Mesenchymal stem cell (in vitro differentiated cells and primary cell): Measurements from ENCODE around the gene SMPDL3B.
A peak's percentile ranks its signal among the peaks of the same experiment; 100 is the strongest.

Experiments
- DNase-seq: peaks from one replicate; pipeline ENCODE4 v3.0.0-alpha.2; 2013
- H2AFZ ChIP-seq: one replicate; pipeline ENCODE4 v1.6.1; 2013; ENCODE audit warnings: low read depth, mild to moderate bottlenecking, control low read depth, inconsistent platforms, low read length, moderate library complexity
- H2AK5ac ChIP-seq: 2 replicates; pipeline ENCODE4 v1.6.1; 2013; ENCODE audit warnings: low read length, moderate library complexity, mild to moderate bottlenecking, inconsistent platforms; ENCODE audit not compliant: severe bottlenecking
- H2BK120ac ChIP-seq: one replicate; pipeline ENCODE4 v1.6.1; 2013; ENCODE audit warnings: low read depth, mild to moderate bottlenecking, inconsistent platforms, low read length, moderate library complexity
- H2BK12ac ChIP-seq, 2 experiments: one replicate each; pipeline ENCODE4 v1.6.1; 2013; ENCODE audit warnings: inconsistent platforms in 2 of 2, low read length in 2 of 2, mild to moderate bottlenecking in 2 of 2, moderate library complexity in 2 of 2, control low read depth in 1 of 2
- H2BK15ac ChIP-seq: one replicate; pipeline ENCODE4 v1.6.1; 2013; ENCODE audit warnings: mild to moderate bottlenecking, low read depth, inconsistent platforms; ENCODE audit not compliant: poor library complexity, severe bottlenecking
- H2BK5ac ChIP-seq: 2 replicates; pipeline ENCODE4 v1.6.1; 2013; ENCODE audit warnings: low read depth, mild to moderate bottlenecking, low read length, control low read depth, inconsistent platforms; ENCODE audit not compliant: poor library complexity, severe bottlenecking
- H3K14ac ChIP-seq, 2 experiments: one replicate each; pipeline ENCODE4 v1.6.1; 2013; ENCODE audit warnings: inconsistent platforms in 2 of 2, low read length in 2 of 2, control low read depth in 1 of 2, mild to moderate bottlenecking in 1 of 2, moderate library complexity in 1 of 2
- H3K18ac ChIP-seq, 2 experiments: one replicate each; pipeline ENCODE4 v1.6.1; 2013; ENCODE audit warnings: inconsistent platforms in 2 of 2, low read length in 2 of 2, control low read depth in 1 of 2, low read depth in 1 of 2, mild to moderate bottlenecking in 1 of 2
- H3K23ac ChIP-seq, 2 experiments: one replicate each; pipeline ENCODE4 v1.6.1; 2013; ENCODE audit warnings: inconsistent platforms in 2 of 2, low read length in 2 of 2, mild to moderate bottlenecking in 2 of 2, moderate library complexity in 2 of 2, control low read depth in 1 of 2
- H3K27ac ChIP-seq: 2 replicates; pipeline ENCODE4 v1.5.1; 2013; ENCODE audit warnings: mild to moderate bottlenecking, moderate library complexity, low read length, control low read depth, inconsistent platforms; ENCODE audit not compliant: poor library complexity, severe bottlenecking
- H3K27me3 ChIP-seq, 2 experiments: 2 replicates each; pipeline versions ENCODE4 v1.6.1 to v1.7.0; 2013; ENCODE audit warnings: low read length in 2 of 2, mild to moderate bottlenecking in 2 of 2, moderate library complexity in 2 of 2, control low read depth in 1 of 2, inconsistent platforms in 1 of 2; ENCODE audit not compliant: control insufficient read depth in 1 of 2, insufficient read depth in 1 of 2
- H3K36me3 ChIP-seq, 2 experiments: 2 replicates each; pipeline versions ENCODE4 v1.6.1 to v1.7.0; 2013; ENCODE audit warnings: low read length in 2 of 2, control low read depth in 1 of 2, inconsistent platforms in 1 of 2, low read depth in 1 of 2, mild to moderate bottlenecking in 1 of 2; ENCODE audit not compliant: insufficient read depth in 2 of 2, control insufficient read depth in 1 of 2
- H3K4ac ChIP-seq, 2 experiments: one replicate each; pipeline ENCODE4 v1.6.1; 2013; ENCODE audit warnings: inconsistent platforms in 2 of 2, low read length in 2 of 2, mild to moderate bottlenecking in 2 of 2, moderate library complexity in 2 of 2, control low read depth in 1 of 2, low read depth in 1 of 2
- H3K4me1 ChIP-seq: 2 replicates; pipeline ENCODE4 v1.6.1; 2013; ENCODE audit warnings: low read depth, low read length, control low read depth; ENCODE audit not compliant: control insufficient read depth, insufficient read depth
- H3K4me2 ChIP-seq: 2 replicates; pipeline ENCODE4 v1.6.1; 2013; ENCODE audit warnings: low read length, mild to moderate bottlenecking, inconsistent platforms; ENCODE audit not compliant: poor library complexity, severe bottlenecking
- H3K4me3 ChIP-seq, 2 experiments: 2 replicates each; pipeline versions ENCODE4 v1.5.1 to v1.7.0; 2013; ENCODE audit warnings: low read length in 2 of 2, mild to moderate bottlenecking in 2 of 2, control low read depth in 1 of 2, low read depth in 1 of 2; ENCODE audit not compliant: insufficient read depth in 1 of 2
- H3K79me1 ChIP-seq: replicated peaks from 2 replicates; pipeline ENCODE4 v1.6.1; 2013; ENCODE audit warnings: mild to moderate bottlenecking, control low read depth, low read length, inconsistent platforms; ENCODE audit not compliant: poor library complexity, severe bottlenecking
- H3K9ac ChIP-seq: 2 replicates; pipeline ENCODE4 v1.7.0; 2013; ENCODE audit warnings: mild to moderate bottlenecking, low read length, moderate library complexity
- H3K9me3 ChIP-seq: 2 replicates; pipeline ENCODE4 v1.7.0; 2013; ENCODE audit warnings: mild to moderate bottlenecking, low read length; ENCODE audit not compliant: control insufficient read depth
- H4K8ac ChIP-seq: one replicate; pipeline ENCODE4 v1.6.1; 2013; ENCODE audit warnings: inconsistent platforms, mild to moderate bottlenecking, low read length, moderate library complexity
- H4K91ac ChIP-seq: one replicate; pipeline ENCODE4 v1.6.1; 2013; ENCODE audit warnings: mild to moderate bottlenecking, low read length, inconsistent platforms
- WGBS: methylation state at CpG from one replicate; pipeline ENCODE4 v1.1.7; 2013; ENCODE audit warnings: mixed read lengths; 5-methylcytosine and 5-hydroxymethylcytosine counted together

Gene SMPDL3B

DNA sequence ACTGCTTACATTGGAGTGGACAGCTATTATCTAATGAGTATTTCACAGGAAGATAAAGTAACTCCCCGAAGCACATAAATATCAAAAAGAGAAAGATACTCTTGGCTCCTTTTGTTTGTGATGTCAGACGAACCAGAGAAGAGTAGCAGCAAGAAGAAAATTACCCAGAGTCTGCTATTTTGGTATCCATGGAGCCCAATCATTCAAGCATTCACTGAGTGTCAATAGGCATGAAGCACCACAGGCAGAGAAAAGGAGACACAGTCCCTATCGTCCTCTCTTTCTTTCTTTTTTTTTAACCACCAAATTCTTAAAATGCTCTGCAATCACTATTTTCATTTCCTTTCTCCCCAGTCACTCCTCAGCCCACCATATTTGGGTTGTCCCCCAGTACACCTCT lies 40.3 kb upstream of the SMPDL3B start:
- H3K4me1 ChIP-seq, result peaks cover 1% of the 10 kb centered on the region
- no peak overlapping the region for H3K4me3 ChIP-seq
- H3K36me3 ChIP-seq, result peaks cover 24 to 72% of the 10 kb centered on the region in 2 experiments
- H3K9me3 ChIP-seq, result no peaks in the 10 kb centered on the region
- H3K14ac ChIP-seq, result no peak overlapping the region
- no peaks in the 10 kb centered on the region for H3K27me3 ChIP-seq
- H3K4ac ChIP-seq, result no peak overlapping the region
- no peak overlapping the region for H2BK12ac ChIP-seq
- no peak overlapping the region for H2AFZ ChIP-seq
- WGBS, result 93% methylated on average over 3 of the region's 3 CpGs
- DNase-seq, result no peak
- H4K91ac ChIP-seq, result no peak overlapping the region
- H2BK15ac ChIP-seq, result no peak overlapping the region
- no peak overlapping the region for H3K4me2 ChIP-seq
- H3K27ac ChIP-seq, result no peak overlapping the region
- no peak overlapping the region for H2BK120ac ChIP-seq
- no peak overlapping the region for H4K8ac ChIP-seq
- no peak overlapping the region for H3K18ac ChIP-seq
- no peak overlapping the region for H3K23ac ChIP-seq
- no peak overlapping the region for H2AK5ac ChIP-seq
- H2BK5ac ChIP-seq, result no peak overlapping the region
- H3K9ac ChIP-seq, result no peak overlapping the region
- peaks cover 3% of the 10 kb centered on the region for H3K79me1 ChIP-seq

DNA sequence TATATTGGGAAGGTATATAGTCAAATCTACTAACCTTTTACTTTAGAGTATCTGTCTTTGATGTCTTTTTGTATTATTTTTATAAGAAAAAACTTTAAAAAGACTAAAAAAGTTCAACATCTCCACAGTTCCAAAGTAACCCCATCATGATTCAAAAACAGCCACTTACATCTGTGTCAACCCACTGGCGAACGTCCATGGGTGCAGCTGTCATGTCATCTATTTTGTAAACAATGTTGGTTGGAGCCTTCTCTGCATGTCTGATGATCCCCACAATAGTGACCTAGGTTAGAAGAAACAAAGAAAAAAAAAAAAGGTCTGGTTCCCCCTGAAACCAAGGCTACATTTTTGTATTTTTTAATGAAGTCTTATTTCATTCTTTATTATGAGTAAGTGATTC lies 28.0 kb upstream of the SMPDL3B start:
- Histone ChIP-seq H4K91ac (no peak overlapping the region), H2BK15ac (no peak overlapping the region), H2BK12ac (no peak overlapping the region), H2BK120ac (no peak overlapping the region), H3K14ac (no peak overlapping the region), H3K79me1 (peaks cover 5% of the 10 kb centered on the region), H3K36me3 (peaks cover 22 to 78% of the 10 kb centered on the region in 2 experiments), H4K8ac (no peak overlapping the region), H3K18ac (no peak overlapping the region), H2BK5ac (no peak overlapping the region), H2AFZ (no peak overlapping the region), H3K4ac (no peak overlapping the region), H3K4me1 (no peaks in the 10 kb centered on the region), H3K9me3 (no peaks in the 10 kb centered on the region), H3K27me3 (no peaks in the 10 kb centered on the region), H3K27ac (no peak overlapping the region), H3K4me3 (no peak overlapping the region), H3K23ac (no peak overlapping the region), H2AK5ac (no peak overlapping the region), H3K9ac (no peak overlapping the region), H3K4me2 (no peak overlapping the region)
- DNase-seq, result no peak
- WGBS, result 86% methylated on average over 2 of the region's 2 CpGs

DNA sequence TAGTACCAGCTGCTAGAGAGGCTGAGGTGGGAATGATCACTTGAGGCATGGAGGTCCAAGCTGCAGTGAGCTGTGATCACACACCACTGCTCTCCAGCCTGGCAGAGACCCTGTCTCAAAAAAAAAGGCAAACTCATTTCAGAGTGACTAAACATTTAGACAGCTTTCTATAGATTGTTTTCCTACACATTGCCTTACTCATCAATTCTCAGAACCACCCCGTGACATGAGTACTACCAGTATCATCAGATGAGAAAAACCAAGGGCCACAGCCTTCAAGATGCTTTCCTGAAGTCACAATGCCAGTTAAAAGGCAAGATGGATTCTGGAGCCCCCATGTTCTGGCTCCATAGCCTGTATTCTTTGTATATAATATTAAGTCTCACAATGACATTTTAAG lies 22.4 kb upstream of the SMPDL3B start:
- no peak overlapping the region for H2AK5ac ChIP-seq
- H4K91ac ChIP-seq, result no peak overlapping the region
- no peak overlapping the region for H2BK12ac ChIP-seq
- H2BK120ac ChIP-seq, result no peak overlapping the region
- H3K18ac ChIP-seq, result no peak overlapping the region
- no peak overlapping the region for H3K27ac ChIP-seq
- no peaks in the 10 kb centered on the region for H3K27me3 ChIP-seq
- no peak overlapping the region for H3K9ac ChIP-seq
- peaks cover 4% of the 10 kb centered on the region for H3K9me3 ChIP-seq
- no peak overlapping the region for H3K4me3 ChIP-seq
- no peak overlapping the region for H3K23ac ChIP-seq
- H3K4me2 ChIP-seq, result no peak overlapping the region
- peaks cover 14 to 46% of the 10 kb centered on the region in 2 experiments for H3K36me3 ChIP-seq
- no peak overlapping the region for H4K8ac ChIP-seq
- H3K4me1 ChIP-seq, result peaks cover 5% of the 10 kb centered on the region
- H2BK15ac ChIP-seq, result no peak overlapping the region
- WGBS, result 94% methylated on average over 1 of the region's 1 CpG
- H2AFZ ChIP-seq, result no peak overlapping the region
- no peak overlapping the region for H3K14ac ChIP-seq
- peaks cover 14% of the 10 kb centered on the region for H3K79me1 ChIP-seq
- H3K4ac ChIP-seq, result no peak overlapping the region
- no peak for DNase-seq
- H2BK5ac ChIP-seq, result no peak overlapping the region

DNA sequence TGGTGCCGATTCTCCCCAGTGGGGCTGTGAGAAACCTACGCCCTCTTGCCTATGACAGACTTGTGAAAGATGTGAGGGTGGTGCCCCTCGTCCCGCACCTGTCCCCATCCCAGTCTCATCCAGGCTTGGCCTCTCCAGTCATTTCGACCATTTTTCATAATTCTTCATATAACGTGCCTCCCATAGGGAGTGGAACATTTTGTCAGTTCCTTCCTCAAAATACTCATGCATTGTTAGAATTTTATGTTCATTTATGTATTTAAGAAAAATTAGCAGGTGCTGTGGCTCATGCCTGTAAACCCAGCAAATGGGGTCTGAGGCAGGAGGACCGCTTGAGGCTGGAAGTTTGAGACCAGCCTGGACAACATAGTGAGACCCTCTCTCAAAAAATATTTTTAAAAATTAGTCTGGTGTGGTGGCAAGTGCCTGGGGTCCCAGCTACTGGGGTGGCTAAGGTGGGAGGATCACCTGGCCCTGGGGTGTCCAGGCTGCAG lies 19.7 kb upstream of the SMPDL3B start:
- Histone ChIP-seq H3K18ac (peak overlapping the region; percentile 44 to 67), H3K4ac (peak overlapping the region in 1 of 2 experiments; percentile 42), H2BK15ac (no peak overlapping the region), H3K4me2 (no peak overlapping the region), H3K14ac (no peak overlapping the region), H3K4me1 (peaks cover 5% of the 10 kb centered on the region), H3K4me3 (peak overlapping the region in 1 of 2 experiments; percentile 72), H2AFZ (peak overlapping the region; percentile 72), H2AK5ac (no peak overlapping the region), H3K9ac (peak overlapping the region; percentile 49), H3K9me3 (peaks cover 4% of the 10 kb centered on the region), H3K27me3 (no peaks in the 10 kb centered on the region), H2BK12ac (no peak overlapping the region), H3K79me1 (peaks cover 13% of the 10 kb centered on the region), H4K91ac (peak overlapping the region; percentile 6), H2BK120ac (no peak overlapping the region), H3K27ac (peak overlapping the region; percentile 9), H4K8ac (peak overlapping the region; percentile 98), H3K23ac (no peak overlapping the region), H3K36me3 (peaks cover 3 to 21% of the 10 kb centered on the region in 2 experiments), H2BK5ac (no peak overlapping the region)
- no peak for DNase-seq
- 94% methylated on average over 5 of the region's 7 CpGs for WGBS
